Mucosa of stomach (tissue), 1 donor: Measurements from ENCODE around the gene SFXN5.

Experiments used
- H3K27me3 ChIP-seq: one replicate; pipeline ENCODE4 v1.7.0; 2013; ENCODE audit warnings: mild to moderate bottlenecking, low read length; ENCODE audit not compliant: control insufficient read depth, insufficient read depth
- H3K36me3 ChIP-seq: one replicate; pipeline ENCODE4 v1.7.0; 2013; ENCODE audit warnings: low read length; ENCODE audit not compliant: control insufficient read depth, insufficient read depth
- H3K4me1 ChIP-seq: one replicate; pipeline ENCODE4 v1.7.0; 2013; ENCODE audit warnings: mild to moderate bottlenecking, low read length; ENCODE audit not compliant: control insufficient read depth, insufficient read depth
- H3K4me3 ChIP-seq: one replicate; pipeline ENCODE4 v1.7.0; 2013; ENCODE audit warnings: low read length
- H3K9ac ChIP-seq: one replicate; pipeline ENCODE4 v1.7.0; 2013; ENCODE audit warnings: mild to moderate bottlenecking, low read length, moderate library complexity
- H3K9me3 ChIP-seq: one replicate; pipeline ENCODE4 v1.7.0; 2013; ENCODE audit warnings: mild to moderate bottlenecking, low read length, moderate library complexity; ENCODE audit not compliant: control insufficient read depth
- donor health status: Pancreatic carcinoma.

Gene SFXN5

DNA sequence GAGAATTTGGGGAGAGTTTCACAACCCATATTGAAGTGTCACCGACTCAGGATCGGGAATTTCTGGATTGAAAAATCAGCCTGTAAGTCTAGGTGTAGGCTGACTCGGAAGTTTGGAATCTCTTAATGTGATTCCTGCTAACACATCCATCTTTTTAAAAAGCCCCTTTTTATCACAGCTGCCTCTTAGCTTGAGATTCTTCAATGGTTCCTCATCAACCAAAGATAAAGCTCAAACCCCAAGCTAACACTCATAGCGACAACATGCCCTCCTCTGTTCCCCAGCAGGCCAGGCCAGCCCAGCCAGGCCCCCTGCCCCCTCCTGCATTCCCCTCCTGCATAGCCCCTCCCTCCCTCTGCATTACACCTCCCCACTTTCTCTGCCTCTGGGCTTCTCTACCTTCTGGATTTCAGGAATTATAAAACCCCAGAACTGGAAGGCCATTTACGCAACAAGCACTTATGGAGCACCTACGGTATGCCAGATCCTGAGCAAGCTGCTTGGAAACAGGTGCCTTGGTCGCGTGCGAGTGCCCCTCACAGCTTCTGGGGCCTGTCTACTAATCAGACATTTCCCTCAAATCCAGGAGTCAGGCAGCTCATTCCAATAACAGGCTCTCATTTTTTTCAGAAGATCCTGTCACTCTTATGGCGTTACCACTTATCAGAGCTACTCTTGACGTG lies 90.8 kb downstream of the SFXN5 start:
- no peaks in the 10 kb centered on the region for H3K36me3 ChIP-seq
- H3K9ac ChIP-seq: no peak overlapping the region
- no peaks in the 10 kb centered on the region for H3K27me3 ChIP-seq
- peaks cover 11% of the 10 kb centered on the region for H3K4me1 ChIP-seq
- no peaks in the 10 kb centered on the region for H3K9me3 ChIP-seq
- no peak overlapping the region for H3K4me3 ChIP-seq

DNA sequence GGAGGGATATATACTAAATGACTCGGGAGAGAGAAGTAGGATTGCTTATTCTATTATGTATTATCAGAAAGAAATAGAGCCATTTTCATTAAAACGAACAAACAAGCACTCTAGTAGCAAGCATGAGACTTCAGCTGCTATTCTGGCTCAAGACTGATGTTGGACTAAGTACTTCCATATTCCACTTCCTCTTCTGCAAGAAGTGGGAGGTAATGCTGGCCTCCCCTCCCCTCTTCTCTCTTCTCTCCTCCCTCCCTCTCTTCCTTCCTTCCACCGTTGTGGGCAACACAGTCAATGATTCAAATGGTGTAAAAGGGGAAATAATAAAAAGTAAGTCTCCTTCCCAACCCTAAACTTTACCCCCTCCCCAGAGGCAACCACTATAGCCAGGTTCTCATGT lies 91.6 kb downstream of the SFXN5 start:
- Histone ChIP-seq H3K9me3 (no peaks in the 10 kb centered on the region), H3K9ac (no peak overlapping the region), H3K4me3 (no peak overlapping the region), H3K27me3 (no peaks in the 10 kb centered on the region), H3K36me3 (no peaks in the 10 kb centered on the region), H3K4me1 (peaks cover 11% of the 10 kb centered on the region)

DNA sequence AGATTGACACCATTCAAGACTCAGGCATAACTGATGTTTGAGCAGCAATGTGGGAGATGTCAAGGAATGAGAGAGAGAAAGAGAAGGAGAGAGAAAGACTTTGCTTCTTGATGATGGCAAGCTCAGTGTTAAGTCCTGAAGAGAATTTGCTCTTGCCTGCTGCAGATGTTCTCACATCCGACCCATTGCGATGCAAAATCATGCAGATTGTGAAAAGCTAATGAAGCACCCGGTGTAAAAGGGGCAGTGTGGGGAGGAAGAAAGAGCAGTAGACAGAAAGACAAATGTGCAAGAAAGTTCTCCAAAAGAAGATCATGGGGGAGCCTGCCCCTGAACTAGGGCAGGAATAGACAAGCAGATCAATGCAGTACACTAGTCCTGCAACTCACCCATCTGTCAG lies 96.5 kb downstream of the SFXN5 start:
- Histone ChIP-seq H3K36me3 (no peaks in the 10 kb centered on the region), H3K4me1 (no peaks in the 10 kb centered on the region), H3K4me3 (no peak overlapping the region), H3K9me3 (no peaks in the 10 kb centered on the region), H3K9ac (no peak overlapping the region), H3K27me3 (no peaks in the 10 kb centered on the region)

DNA sequence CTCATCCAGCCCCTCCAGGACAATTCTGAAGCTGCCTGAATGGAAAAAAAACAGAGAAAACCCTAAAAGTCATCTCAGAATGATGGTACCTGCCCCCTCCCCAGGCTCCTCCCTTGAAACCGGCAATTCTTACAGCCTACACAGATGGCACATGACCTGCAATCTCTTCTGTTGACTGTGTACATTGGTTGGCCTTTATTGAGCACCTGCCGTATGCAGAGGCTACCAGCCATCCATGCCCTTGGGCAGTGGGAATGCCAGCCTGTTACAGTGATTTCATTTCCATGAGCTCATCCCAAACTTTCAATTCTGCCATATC lies 97.1 kb downstream of the SFXN5 start:
- no peaks in the 10 kb centered on the region for H3K9me3 ChIP-seq
- no peaks in the 10 kb centered on the region for H3K27me3 ChIP-seq
- H3K9ac ChIP-seq: no peak overlapping the region
- H3K4me1 ChIP-seq: no peaks in the 10 kb centered on the region
- no peak overlapping the region for H3K4me3 ChIP-seq
- H3K36me3 ChIP-seq: no peaks in the 10 kb centered on the region

DNA sequence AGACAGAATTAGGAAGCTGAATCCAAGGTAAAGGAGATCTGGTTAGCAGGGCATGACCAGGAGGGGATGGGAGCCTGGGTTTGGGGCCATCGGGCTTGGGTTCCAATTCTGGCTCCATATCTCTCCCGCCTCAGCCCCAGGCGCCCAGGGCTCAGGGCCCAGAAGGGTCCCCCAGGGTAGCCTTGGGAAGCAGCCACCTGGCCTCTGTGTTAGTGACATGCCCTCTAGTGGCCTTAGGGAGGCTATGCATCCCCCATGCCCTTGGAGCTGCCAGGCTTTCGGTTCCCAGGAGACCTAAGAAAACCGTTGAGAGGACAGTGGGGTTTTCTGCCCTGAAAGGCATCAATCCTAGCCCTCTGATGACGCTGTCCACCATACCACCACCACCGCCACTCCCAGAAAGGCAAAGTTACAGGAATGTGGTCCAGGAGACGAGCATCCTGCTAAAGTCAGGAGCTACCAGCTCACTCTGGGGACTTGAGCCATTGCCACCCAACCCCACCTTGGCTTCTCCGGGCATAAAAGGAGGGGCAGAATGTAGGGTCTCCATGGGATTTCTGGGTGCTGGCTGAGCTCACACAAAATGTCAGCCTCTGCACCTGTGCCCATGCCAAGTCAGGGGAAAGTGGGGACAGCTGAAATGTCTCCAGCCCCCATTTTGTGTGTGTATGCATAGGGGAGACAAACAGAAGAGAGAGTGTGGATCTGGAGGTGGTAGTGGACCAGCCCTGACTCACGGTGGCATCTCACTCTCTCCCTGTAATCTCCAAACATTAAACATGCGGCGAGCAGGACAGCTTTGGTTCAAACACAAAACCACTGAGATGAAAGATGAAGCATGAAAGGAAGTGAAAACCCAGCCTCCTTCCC lies 97.7 kb downstream of the SFXN5 start:
- Histone ChIP-seq H3K4me3 (no peak overlapping the region), H3K4me1 (no peaks in the 10 kb centered on the region), H3K36me3 (no peaks in the 10 kb centered on the region), H3K27me3 (no peaks in the 10 kb centered on the region), H3K9ac (no peak overlapping the region), H3K9me3 (no peaks in the 10 kb centered on the region)

DNA sequence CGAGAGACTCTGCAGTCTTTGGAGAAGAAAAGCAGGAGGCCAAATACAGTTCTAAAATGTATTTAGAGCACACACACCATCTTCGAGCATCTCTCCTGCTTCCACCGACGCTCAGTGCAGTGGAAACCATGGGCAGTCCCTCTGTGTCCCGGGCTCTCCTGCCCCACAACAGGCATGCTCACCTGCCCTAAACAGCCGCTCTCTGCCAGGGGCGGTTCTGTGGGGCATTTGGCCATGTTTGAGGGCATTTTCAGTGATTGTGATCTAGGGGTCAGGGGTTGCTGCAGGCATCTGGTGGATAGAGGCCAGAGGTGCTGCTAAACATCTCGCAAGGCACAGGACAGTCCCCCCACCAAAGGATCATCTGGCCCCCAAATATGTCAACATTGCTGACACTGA lies 98.4 kb downstream of the SFXN5 start:
- no peaks in the 10 kb centered on the region for H3K36me3 ChIP-seq
- no peaks in the 10 kb centered on the region for H3K27me3 ChIP-seq
- H3K4me3 ChIP-seq: no peak overlapping the region
- no peaks in the 10 kb centered on the region for H3K4me1 ChIP-seq
- H3K9ac ChIP-seq: no peak overlapping the region
- no peaks in the 10 kb centered on the region for H3K9me3 ChIP-seq

DNA sequence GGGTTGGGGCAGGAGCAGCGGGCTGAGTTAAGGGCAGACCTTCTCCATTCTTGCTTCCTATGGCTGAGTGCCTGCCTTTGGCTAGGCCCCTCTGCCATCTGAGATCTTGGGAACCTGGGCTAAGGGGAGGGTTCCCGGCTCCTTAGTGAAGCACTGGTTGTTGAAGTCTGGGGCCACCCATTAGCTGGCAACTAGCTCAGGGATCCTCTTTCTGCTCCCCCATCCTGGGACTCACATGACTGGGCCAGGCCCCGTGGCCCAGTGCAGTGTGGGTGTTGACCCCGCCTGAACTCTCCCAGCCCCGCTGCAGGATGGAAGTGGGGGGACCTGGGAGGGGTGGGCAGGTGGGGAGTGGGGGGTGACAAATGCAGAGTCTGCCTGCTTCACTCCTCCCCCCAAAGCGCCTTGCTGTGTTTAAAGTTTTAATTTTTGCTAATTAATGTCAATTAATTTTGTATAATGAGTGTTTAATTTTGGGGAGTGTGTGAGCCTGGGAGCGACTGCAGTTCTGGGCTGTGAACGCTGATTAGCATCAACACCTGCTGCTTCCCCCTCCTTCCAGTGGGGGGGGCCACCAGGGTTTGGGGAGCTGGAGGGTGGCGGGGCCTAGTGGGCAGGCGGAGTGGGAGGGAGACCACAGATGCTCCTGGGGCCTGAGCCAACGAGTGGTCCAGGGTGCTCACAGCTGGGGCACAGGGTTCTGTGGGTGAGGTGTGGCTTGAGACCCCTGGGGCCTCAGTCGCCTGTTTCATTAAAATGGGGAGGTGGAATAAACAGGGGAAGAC lies 99.0 kb downstream of the SFXN5 start:
- Histone ChIP-seq H3K4me3 (no peak overlapping the region), H3K4me1 (no peaks in the 10 kb centered on the region), H3K9me3 (no peaks in the 10 kb centered on the region), H3K9ac (no peak overlapping the region), H3K36me3 (no peaks in the 10 kb centered on the region), H3K27me3 (no peaks in the 10 kb centered on the region)

DNA sequence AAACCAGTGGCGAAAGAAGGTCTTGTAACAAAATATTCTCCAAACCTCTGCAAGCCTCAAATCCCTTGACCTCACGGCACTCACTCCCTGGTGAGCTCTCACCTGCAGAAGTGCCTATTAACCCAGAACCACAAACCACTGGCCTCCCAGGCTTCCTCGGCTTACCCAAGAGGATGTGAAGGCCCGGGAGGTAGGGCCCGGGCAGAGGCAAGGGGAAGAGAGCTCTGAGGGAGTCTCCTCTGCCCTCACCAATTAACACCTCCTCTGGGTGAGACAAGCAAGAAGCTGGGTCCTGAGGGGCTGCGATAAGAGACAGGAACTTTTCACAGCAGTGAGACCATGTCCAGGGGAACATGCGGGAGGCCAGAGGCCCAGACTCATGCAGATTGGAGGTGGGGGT lies 100.5 kb downstream of the SFXN5 start:
- H3K4me3 ChIP-seq: no peak overlapping the region
- no peaks in the 10 kb centered on the region for H3K4me1 ChIP-seq
- no peaks in the 10 kb centered on the region for H3K27me3 ChIP-seq
- no peak overlapping the region for H3K9ac ChIP-seq
- H3K9me3 ChIP-seq: no peaks in the 10 kb centered on the region
- H3K36me3 ChIP-seq: no peaks in the 10 kb centered on the region

DNA sequence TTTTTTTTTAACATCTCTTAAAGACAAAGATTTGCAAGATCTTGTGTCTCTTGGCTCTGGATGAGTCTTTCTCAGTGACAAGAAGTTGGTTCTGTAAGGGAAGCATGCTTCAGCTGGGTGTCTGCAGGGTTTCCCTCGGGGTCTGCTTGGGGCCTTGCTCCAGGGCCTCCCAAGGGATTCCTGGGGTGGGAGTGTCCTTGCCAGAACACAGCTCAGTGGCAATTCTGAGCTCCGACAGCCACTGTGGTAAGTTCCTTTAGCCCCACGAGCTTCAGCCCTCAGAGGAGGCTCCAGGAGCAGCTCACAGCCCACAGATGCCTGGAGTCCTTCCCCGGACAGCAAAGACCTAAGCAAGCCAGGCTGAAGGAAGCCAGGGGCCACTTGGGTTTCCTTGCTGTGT lies 101.8 kb downstream of the SFXN5 start:
- no peaks in the 10 kb centered on the region for H3K9me3 ChIP-seq
- no peaks in the 10 kb centered on the region for H3K27me3 ChIP-seq
- H3K4me3 ChIP-seq: no peak overlapping the region
- no peak overlapping the region for H3K9ac ChIP-seq
- no peaks in the 10 kb centered on the region for H3K4me1 ChIP-seq
- H3K36me3 ChIP-seq: no peaks in the 10 kb centered on the region

DNA sequence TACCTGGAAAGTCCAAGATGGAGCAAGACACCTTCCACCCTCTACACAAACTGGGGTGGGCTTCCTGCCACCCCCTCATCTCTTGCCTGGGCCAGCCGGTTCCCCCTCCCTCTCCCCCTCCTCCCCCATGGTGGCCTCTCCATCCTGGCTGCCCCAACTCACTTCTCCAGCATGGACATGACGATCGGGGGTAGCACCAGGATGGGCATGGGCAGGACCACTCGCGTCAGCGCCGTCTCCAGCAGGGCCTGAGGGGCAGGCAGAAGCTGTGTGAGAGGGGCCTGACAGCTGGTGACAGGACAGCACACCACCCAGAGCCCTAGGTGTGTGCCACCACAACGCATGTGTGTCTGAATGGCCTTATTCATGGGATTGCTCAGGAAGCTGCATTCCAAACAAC lies 103.2 kb downstream of the SFXN5 start:
- no peak overlapping the region for H3K4me3 ChIP-seq
- H3K27me3 ChIP-seq: no peaks in the 10 kb centered on the region
- no peaks in the 10 kb centered on the region for H3K9me3 ChIP-seq
- H3K4me1 ChIP-seq: no peaks in the 10 kb centered on the region
- no peaks in the 10 kb centered on the region for H3K36me3 ChIP-seq
- H3K9ac ChIP-seq: no peak overlapping the region

DNA sequence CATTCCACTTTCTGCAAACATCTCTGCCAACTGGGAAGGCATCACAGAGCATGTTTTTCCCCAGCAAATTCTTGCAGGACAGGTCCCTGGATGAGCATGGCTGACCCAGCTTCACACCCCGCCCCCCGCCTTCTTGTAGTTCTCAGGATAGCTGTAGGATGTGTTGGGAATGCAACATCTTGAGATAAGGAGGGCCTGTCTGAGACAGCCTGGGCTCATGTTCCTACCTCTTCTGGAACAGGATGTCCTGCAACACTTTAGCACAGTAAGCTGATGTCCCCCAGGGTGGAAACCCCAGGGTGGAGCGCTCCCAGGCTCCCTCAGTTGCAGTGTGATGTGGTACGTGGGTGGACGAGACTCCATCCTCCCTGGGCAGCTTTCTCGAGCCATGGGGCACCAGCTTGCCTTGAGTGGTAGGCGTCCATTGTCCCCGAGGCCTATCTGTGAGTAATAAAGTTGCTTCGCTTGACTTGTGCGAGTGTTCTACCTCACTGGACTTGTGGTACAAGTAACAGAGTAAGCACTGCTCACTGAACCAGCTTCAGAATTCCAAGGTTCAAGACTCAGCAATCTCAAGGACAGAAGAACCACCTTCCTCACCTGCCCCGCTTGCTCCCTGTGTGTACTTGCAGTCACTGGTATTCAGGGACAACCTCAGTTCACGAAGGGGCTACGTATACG lies 105.6 kb downstream of the SFXN5 start:
- Histone ChIP-seq H3K9ac (no peak overlapping the region), H3K27me3 (no peaks in the 10 kb centered on the region), H3K9me3 (no peaks in the 10 kb centered on the region), H3K4me1 (no peaks in the 10 kb centered on the region), H3K4me3 (no peak overlapping the region), H3K36me3 (no peaks in the 10 kb centered on the region)

DNA sequence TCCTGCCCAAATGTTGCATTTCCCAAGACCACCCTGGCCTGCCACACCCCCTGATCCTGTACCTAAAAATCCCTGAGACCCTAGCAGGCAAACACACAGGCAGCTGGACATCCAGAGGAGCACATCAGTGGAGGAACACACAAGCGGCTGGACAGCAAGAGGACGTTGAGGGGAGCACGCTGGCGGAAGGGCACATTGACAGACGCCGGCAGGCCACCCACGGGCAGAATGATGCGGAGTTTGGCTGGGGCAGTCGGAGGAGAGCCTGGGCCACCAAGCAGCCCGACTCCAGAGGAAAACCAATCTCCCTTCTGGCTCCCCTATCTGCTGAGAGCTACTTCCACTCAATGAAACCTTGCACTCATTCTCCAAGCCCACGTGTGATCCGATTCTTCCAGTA lies 106.5 kb downstream of the SFXN5 start:
- H3K4me1 ChIP-seq: no peaks in the 10 kb centered on the region
- H3K9me3 ChIP-seq: no peaks in the 10 kb centered on the region
- no peaks in the 10 kb centered on the region for H3K36me3 ChIP-seq
- no peaks in the 10 kb centered on the region for H3K27me3 ChIP-seq
- no peak overlapping the region for H3K4me3 ChIP-seq
- H3K9ac ChIP-seq: no peak overlapping the region
